ENCODE measurements around the gene LPP. TPM values are rescaled to one million over a fixed set of nuclear protein-coding genes. Genes with fewer than 3 reads are reported as not detected.

The LPP gene
- total and polyA plus RNA-seq, 2 of the 4 experiments (the other 2 are of a cell fraction): 16.0 to 130 TPM

DNA sequence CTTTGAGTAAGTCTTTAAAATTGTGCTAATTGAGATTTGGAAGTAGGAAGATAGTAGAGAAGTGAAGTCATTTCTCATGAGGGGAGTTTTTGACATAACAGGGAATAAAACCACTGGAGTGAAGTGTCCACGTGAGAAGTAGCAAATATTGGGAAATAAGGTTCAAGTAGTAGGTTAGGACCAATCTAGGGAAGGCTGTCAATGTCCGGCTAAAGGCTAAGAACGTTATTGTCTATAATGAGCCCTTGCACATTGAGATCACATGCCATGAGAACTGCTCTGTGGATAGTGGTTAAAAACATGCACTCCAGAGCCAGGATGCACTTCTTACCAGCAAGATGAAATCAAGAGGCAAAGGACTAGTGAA is 557.9 kb downstream of the LPP start:
- peak; percentile 16 for ATAC-seq (ENCODE audit: low read depth)
- H3K14ac ChIP-seq (replicated peaks; ENCODE audit: low read depth, low read length): peak overlapping the region; percentile 84
- H3K27me3 ChIP-seq (ENCODE audit: control insufficient read depth, insufficient read depth, low read length): no peaks in the 10 kb centered on the region
- H4K20me1 ChIP-seq (ENCODE audit: insufficient read depth, low read length): peaks cover 17% of the 10 kb centered on the region; the same call in 1 of the 2 replicates
- peak overlapping the region; percentile 16 for H2AK5ac ChIP-seq (ENCODE audit: low read depth, low read length)
- ChIA-PET CTCF (no interaction called here), POLR2A (ENCODE audit: unreplicated experiment) (no interaction called here)
- intact Hi-C loops (cut with micrococcal nuclease): loop anchor here (2.0 kb wide), 1 partner anchor 973 kb away; no protein-coding TSS in a partner anchor
- peak overlapping the region; percentile 75 for H2BK5ac ChIP-seq (ENCODE audit: low read depth, low read length, poor library complexity, severe bottlenecking)
- H3K4me1 ChIP-seq (ENCODE audit: control insufficient read depth, insufficient read depth, low read length): peaks cover 11% of the 10 kb centered on the region
- peak overlapping the region; percentile 45; the same call in 1 of the 2 replicates for H3K9ac ChIP-seq (ENCODE audit: low read depth, low read length)
- peaks cover 3% of the 10 kb centered on the region for H3K36me3 ChIP-seq (ENCODE audit: control insufficient read depth, insufficient read depth, low read length)
- peak overlapping the region; percentile 45; the same call in 1 of the 2 replicates for H4K91ac ChIP-seq (ENCODE audit: insufficient read depth, low read depth, low read length)
- dilution Hi-C loops (cut with HindIII; ENCODE audit: low sequenced_read_pairs, unreplicated experiment): no loop called here
- H2AK9ac ChIP-seq (replicated peaks; ENCODE audit: low read depth, low read length, poor library complexity): no peak overlapping the region
- H3K9me1 ChIP-seq (ENCODE audit: insufficient read depth, low read length): peaks cover 12% of the 10 kb centered on the region
- H3K27ac ChIP-seq (ENCODE audit: insufficient read depth, low read length): peak overlapping the region; percentile 79
- no peak for DNase-seq
- 0 out of 2 replicates have a peak overlapping the region, but pooled peaks have one; percentile 16 for H3K56ac ChIP-seq (ENCODE audit: extremely low read depth, insufficient read depth, low read length)
- H3K4me2 ChIP-seq (ENCODE audit: low read depth, low read length): peak overlapping the region; percentile 48
- BruUV-seq (replicated peaks): no TSS peak
- H3K18ac ChIP-seq (ENCODE audit: low read depth, low read length): peak overlapping the region; percentile 62; the same call in 1 of the 2 replicates
- in situ Hi-C loops (cut with MboI; ENCODE audit: low sequenced_read_pairs): no loop called here
- peak overlapping the region; percentile 72 for H3K4ac ChIP-seq (ENCODE audit: low read depth, low read length)
- no CpG with 5 or more reads among the region's 3 CpGs for WGBS, 2 experiments (ENCODE audit: extremely low coverage in 2 of 2, insufficient read length in 1 of 2)
- peak overlapping the region; percentile 32; the same call in 1 of the 3 replicates for H2BK15ac ChIP-seq (ENCODE audit: low read depth, low read length)
- no peak overlapping the region for H3K4me3 ChIP-seq (ENCODE audit: insufficient read depth, low read depth, low read length)
- H4K8ac ChIP-seq (ENCODE audit: low read depth in 2 of 2, low read length in 2 of 2): peak overlapping the region in 1 of 2 experiments; percentile 58; a peak in 2 of 4 replicates
- H2AFZ ChIP-seq (replicated peaks; ENCODE audit: low read length, poor library complexity): no peak overlapping the region
- H3K9me3 ChIP-seq (ENCODE audit: control insufficient read depth, insufficient read depth, low read length): no peaks in the 10 kb centered on the region
- no peak overlapping the region for H4K5ac ChIP-seq (ENCODE audit: low read depth, low read length)
- peak overlapping the region; percentile 88 for H3K23ac ChIP-seq (ENCODE audit: low read depth, low read length)
- H2BK120ac ChIP-seq (ENCODE audit: low read depth, low read length): peak overlapping the region; percentile 41
- peak overlapping the region; percentile 71 for H2BK20ac ChIP-seq (ENCODE audit: low read depth, low read length)
- peaks cover 32 to 61% of the 10 kb centered on the region in 2 experiments for H3K79me1 ChIP-seq (ENCODE audit: low read depth in 1 of 2, low read length in 2 of 2)
- TF ChIP-seq CEBPB (IDR thresholded peaks at IDR 0.05; ENCODE audit: low read depth, low read length): no peak
- TF ChIP-seq RFX5 (IDR thresholded peaks at IDR 0.05; ENCODE audit: low read depth, low read length): no peak
- TF ChIP-seq, protein P1, sequence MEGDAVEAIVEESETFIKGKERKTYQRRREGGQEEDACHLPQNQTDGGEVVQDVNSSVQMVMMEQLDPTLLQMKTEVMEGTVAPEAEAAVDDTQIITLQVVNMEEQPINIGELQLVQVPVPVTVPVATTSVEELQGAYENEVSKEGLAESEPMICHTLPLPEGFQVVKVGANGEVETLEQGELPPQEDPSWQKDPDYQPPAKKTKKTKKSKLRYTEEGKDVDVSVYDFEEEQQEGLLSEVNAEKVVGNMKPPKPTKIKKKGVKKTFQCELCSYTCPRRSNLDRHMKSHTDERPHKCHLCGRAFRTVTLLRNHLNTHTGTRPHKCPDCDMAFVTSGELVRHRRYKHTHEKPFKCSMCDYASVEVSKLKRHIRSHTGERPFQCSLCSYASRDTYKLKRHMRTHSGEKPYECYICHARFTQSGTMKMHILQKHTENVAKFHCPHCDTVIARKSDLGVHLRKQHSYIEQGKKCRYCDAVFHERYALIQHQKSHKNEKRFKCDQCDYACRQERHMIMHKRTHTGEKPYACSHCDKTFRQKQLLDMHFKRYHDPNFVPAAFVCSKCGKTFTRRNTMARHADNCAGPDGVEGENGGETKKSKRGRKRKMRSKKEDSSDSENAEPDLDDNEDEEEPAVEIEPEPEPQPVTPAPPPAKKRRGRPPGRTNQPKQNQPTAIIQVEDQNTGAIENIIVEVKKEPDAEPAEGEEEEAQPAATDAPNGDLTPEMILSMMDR (conservative IDR thresholded peaks at IDR 0.05; ENCODE audit: low read depth, low read length): no peak
- TF ChIP-seq CHD1 (IDR thresholded peaks at IDR 0.05; ENCODE audit: low read depth, low read length): no peak
- TF ChIP-seq MAFK (IDR thresholded peaks at IDR 0.05; ENCODE audit: low read depth, low read length): no peak
